Measurements from ENCODE around the gene KLK15. TPM values are rescaled to one million over a fixed set of nuclear protein-coding genes. Genes with fewer than 3 reads are reported as not detected.
A peak's percentile ranks its signal among the peaks of the same experiment; 100 is the strongest.

KLK15 gene
- total and polyA plus RNA-seq, 2 of the 13 experiments (the other 11 are each of a cell fraction or from before 2014, with no cell fraction given) = not detected

- TF ChIP-seq MATR3 (CRISPR knock-in tag; IDR thresholded peaks at IDR 0.05) = no peak
- TF ChIP-seq PPARG (CRISPR knock-in tag; conservative IDR thresholded peaks at IDR 0.05) = 0 out of 2 replicates have a peak, but pooled peaks have one; percentile 9
- no peak for TF ChIP-seq GMEB2 (CRISPR knock-in tag; IDR thresholded peaks at IDR 0.05; ENCODE audit: low read depth)
- 0 out of 2 replicates have a peak, but pooled peaks have one; percentile 50 for TF ChIP-seq ZSCAN25 (CRISPR knock-in tag; IDR thresholded peaks at IDR 0.05)
- no peak for TF ChIP-seq HMGA1 (CRISPR knock-in tag; conservative IDR thresholded peaks at IDR 0.05)
- TF ChIP-seq ZBTB33 (CRISPR knock-in tag; IDR thresholded peaks at IDR 0.05) = 0 out of 2 replicates have a peak, but pooled peaks have one; percentile 10
- peak; percentile 84 for TF ChIP-seq CEBPG (CRISPR knock-in tag; IDR thresholded peaks at IDR 0.05)
- TF ChIP-seq ZNF891 (CRISPR knock-in tag; IDR thresholded peaks at IDR 0.05) = peak; percentile 43; the same call in 1 of the 2 replicates
- peak; percentile 92 for TF ChIP-seq SAP130 (CRISPR knock-in tag; IDR thresholded peaks at IDR 0.05; ENCODE audit: low read depth)
- TF ChIP-seq ZFP36L1 (CRISPR knock-in tag; IDR thresholded peaks at IDR 0.05) = no peak
- TF ChIP-seq ZNF564 (CRISPR knock-in tag; IDR thresholded peaks at IDR 0.05) = no peak
- TF ChIP-seq HNF4G (IDR thresholded peaks at IDR 0.05; ENCODE audit: borderline replicate concordance, low read depth, low read length) = peak; percentile 20; the same call in 1 of the 2 replicates
- TF ChIP-seq HNF4G (CRISPR knock-in tag; IDR thresholded peaks at IDR 0.05; ENCODE audit: borderline replicate concordance, low read depth) = no peak
- peak; percentile 41; the same call in 1 of the 2 replicates for TF ChIP-seq RAD51 (IDR thresholded peaks at IDR 0.05; ENCODE audit: borderline replicate concordance)
- TF ChIP-seq ZNF619 (CRISPR knock-in tag; IDR thresholded peaks at IDR 0.05) = no peak; the same call in 1 of the 2 replicates
- no peak for TF ChIP-seq FOXK2 (IDR thresholded peaks at IDR 0.05)
- TF ChIP-seq, protein P1, sequence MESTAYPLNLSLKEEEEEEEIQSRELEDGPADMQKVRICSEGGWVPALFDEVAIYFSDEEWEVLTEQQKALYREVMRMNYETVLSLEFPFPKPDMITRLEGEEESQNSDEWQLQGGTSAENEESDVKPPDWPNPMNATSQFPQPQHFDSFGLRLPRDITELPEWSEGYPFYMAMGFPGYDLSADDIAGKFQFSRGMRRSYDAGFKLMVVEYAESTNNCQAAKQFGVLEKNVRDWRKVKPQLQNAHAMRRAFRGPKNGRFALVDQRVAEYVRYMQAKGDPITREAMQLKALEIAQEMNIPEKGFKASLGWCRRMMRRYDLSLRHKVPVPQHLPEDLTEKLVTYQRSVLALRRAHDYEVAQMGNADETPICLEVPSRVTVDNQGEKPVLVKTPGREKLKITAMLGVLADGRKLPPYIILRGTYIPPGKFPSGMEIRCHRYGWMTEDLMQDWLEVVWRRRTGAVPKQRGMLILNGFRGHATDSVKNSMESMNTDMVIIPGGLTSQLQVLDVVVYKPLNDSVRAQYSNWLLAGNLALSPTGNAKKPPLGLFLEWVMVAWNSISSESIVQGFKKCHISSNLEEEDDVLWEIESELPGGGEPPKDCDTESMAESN (CRISPR knock-in tag; conservative IDR thresholded peaks at IDR 0.05) = peak; percentile 23; the same call in 1 of the 2 replicates
- TF ChIP-seq ZNF326 (CRISPR knock-in tag; IDR thresholded peaks at IDR 0.05; ENCODE audit: borderline replicate concordance) = no peak
- TF ChIP-seq ZMYM4 (CRISPR knock-in tag; IDR thresholded peaks at IDR 0.05) = peak; percentile 87; the same call in 1 of the 2 replicates
- TF ChIP-seq, protein P2, sequence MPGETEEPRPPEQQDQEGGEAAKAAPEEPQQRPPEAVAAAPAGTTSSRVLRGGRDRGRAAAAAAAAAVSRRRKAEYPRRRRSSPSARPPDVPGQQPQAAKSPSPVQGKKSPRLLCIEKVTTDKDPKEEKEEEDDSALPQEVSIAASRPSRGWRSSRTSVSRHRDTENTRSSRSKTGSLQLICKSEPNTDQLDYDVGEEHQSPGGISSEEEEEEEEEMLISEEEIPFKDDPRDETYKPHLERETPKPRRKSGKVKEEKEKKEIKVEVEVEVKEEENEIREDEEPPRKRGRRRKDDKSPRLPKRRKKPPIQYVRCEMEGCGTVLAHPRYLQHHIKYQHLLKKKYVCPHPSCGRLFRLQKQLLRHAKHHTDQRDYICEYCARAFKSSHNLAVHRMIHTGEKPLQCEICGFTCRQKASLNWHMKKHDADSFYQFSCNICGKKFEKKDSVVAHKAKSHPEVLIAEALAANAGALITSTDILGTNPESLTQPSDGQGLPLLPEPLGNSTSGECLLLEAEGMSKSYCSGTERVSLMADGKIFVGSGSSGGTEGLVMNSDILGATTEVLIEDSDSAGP (CRISPR knock-in tag; IDR thresholded peaks at IDR 0.05; ENCODE audit: borderline replicate concordance) = peak; percentile 64; the same call in 1 of the 2 replicates
- TF ChIP-seq SP4 (CRISPR knock-in tag; IDR thresholded peaks at IDR 0.05) = peak; percentile 85
- TF ChIP-seq, protein P3, sequence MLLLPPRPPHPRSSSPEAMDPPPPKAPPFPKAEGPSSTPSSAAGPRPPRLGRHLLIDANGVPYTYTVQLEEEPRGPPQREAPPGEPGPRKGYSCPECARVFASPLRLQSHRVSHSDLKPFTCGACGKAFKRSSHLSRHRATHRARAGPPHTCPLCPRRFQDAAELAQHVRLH (CRISPR knock-in tag; IDR thresholded peaks at IDR 0.05; ENCODE audit: borderline replicate concordance, low read depth) = peak; percentile 40; the same call in 1 of the 2 replicates
- peak; percentile 96; the same call in 1 of the 2 replicates for TF ChIP-seq HDAC6 (IDR thresholded peaks at IDR 0.05; ENCODE audit: low read depth, low read length)
Observed at GRCh38 chr19:50804420-50805272, 28.7 kb downstream of the KLK15 start (continued).
